GM23338 (cell line): ENCODE measurements around the gene CHKB. TPM values are rescaled to one million over a fixed set of nuclear protein-coding genes. Genes with fewer than 3 reads are reported as not detected.
"Not testable (repeated sequence)": the region's sequence is repeated elsewhere in the genome, so short reads cannot be mapped to it uniquely, and the experiment has no call there.

Experiments used
- ATAC-seq: fragments of 200-7000 bp; cut with Tn5 transposase; 3 replicates; pipeline ENCODE4 v1.9.1; 2020
- DNase-seq: peaks from one replicate; pipeline ENCODE4 v3.0.0-alpha.2; 2015; ENCODE audit warnings: low spot score
- H2AFZ ChIP-seq: fragments of 200-600 bp; sonication (generic); 2 replicates; pipeline ENCODE4 v1.8.0; 2016; ENCODE audit warnings: antibody characterized with exemption, mild to moderate bottlenecking, moderate library complexity
- H3F3A ChIP-seq: fragments of 200-600 bp; sonication (generic); replicated peaks from 2 replicates; pipeline ENCODE4 v1.8.0; 2017; ENCODE audit warnings: antibody characterized with exemption, mixed run types, low read depth
- H3K27ac ChIP-seq: fragments of 200-600 bp; sonication (generic); 2 replicates; pipeline ENCODE4 v1.6.1; 2016; ENCODE audit warnings: low read depth
- H3K27me3 ChIP-seq: fragments of 200-600 bp; sonication (generic); 2 replicates; pipeline ENCODE4 v1.8.0; 2016; ENCODE audit warnings: mild to moderate bottlenecking, mixed run types, moderate library complexity; ENCODE audit not compliant: insufficient read depth
- H3K36me3 ChIP-seq: fragments of 200-600 bp; sonication (generic); 2 replicates; pipeline ENCODE4 v1.8.0; 2016; ENCODE audit warnings: mild to moderate bottlenecking; ENCODE audit not compliant: insufficient read depth
- H3K4me1 ChIP-seq: fragments of 200-600 bp; sonication (generic); 2 replicates; pipeline ENCODE4 v1.8.0; 2016; ENCODE audit warnings: mild to moderate bottlenecking, moderate library complexity; ENCODE audit not compliant: insufficient read depth
- H3K4me2 ChIP-seq: fragments of 200-600 bp; sonication (generic); 2 replicates; pipeline ENCODE4 v1.7.1; 2017; ENCODE audit warnings: mixed run types
- H3K4me3 ChIP-seq: fragments of 200-600 bp; sonication (generic); 2 replicates; pipeline ENCODE4 v1.6.1; 2016; ENCODE audit warnings: mixed run types
- H3K79me2 ChIP-seq: fragments of 200-600 bp; sonication (generic); replicated peaks from 2 replicates; pipeline ENCODE4 v1.8.0; 2017; ENCODE audit warnings: mild to moderate bottlenecking; ENCODE audit not compliant: insufficient read depth
- H3K9me2 ChIP-seq: fragments of 200-600 bp; sonication (generic); 2 replicates; pipeline ENCODE4 v1.8.0; 2017; ENCODE audit not compliant: insufficient read depth
- H4K20me1 ChIP-seq: fragments of 200-600 bp; sonication (generic); replicated peaks from 2 replicates; pipeline ENCODE4 v1.8.0; 2017; ENCODE audit warnings: mild to moderate bottlenecking; ENCODE audit not compliant: insufficient read depth
- H3K27ac Mint-ChIP-seq: 2 replicates; pipeline ENCODE4 v1.8.0; 2020; ENCODE audit warnings: inconsistent platforms, mild to moderate bottlenecking, moderate library complexity, mixed read lengths
- H3K27me3 Mint-ChIP-seq: 3 replicates; pipeline ENCODE4 v1.8.0; 2022; ENCODE audit warnings: low read depth, mild to moderate bottlenecking, moderate library complexity, mixed read lengths, inconsistent platforms; ENCODE audit not compliant: insufficient read depth, poor library complexity
- H3K36me3 Mint-ChIP-seq: 3 replicates; pipeline ENCODE4 v1.8.0; 2021; ENCODE audit warnings: low read depth, mild to moderate bottlenecking, inconsistent platforms, moderate library complexity, mixed read lengths
- H3K4me1 Mint-ChIP-seq: 3 replicates; pipeline ENCODE4 v1.8.0; 2020; ENCODE audit warnings: mild to moderate bottlenecking, inconsistent platforms, mixed read lengths
- H3K4me3 Mint-ChIP-seq: 3 replicates; pipeline ENCODE4 v1.8.0; 2021; ENCODE audit warnings: moderate library complexity, mild to moderate bottlenecking, inconsistent platforms, mixed read lengths
- H3K9me3 Mint-ChIP-seq: 3 replicates; pipeline ENCODE4 v1.8.0; 2020; ENCODE audit warnings: moderate library complexity, mild to moderate bottlenecking, inconsistent platforms, mixed read lengths
- EZH2phosphoT487 ChIP-seq: fragments of 200-600 bp; sonication (generic); IDR thresholded peaks from one replicate; pipeline ENCODE4 v1.8.1; 2018; ENCODE audit warnings: antibody characterized with exemption; ENCODE audit not compliant: unreplicated experiment
- JUNB ChIP-seq: IDR thresholded peaks from one replicate; pipeline ENCODE4 v1.6.1; 2016; ENCODE audit warnings: antibody characterized with exemption; ENCODE audit not compliant: unreplicated experiment
- ZNF114 ChIP-seq: fragments of 250-450 bp; sonication (Bioruptor Pico); IDR thresholded peaks from 2 replicates; pipeline ENCODE4 v1.5.0; 2020; ENCODE audit warnings: mild to moderate bottlenecking, moderate library complexity
- ZNF331 ChIP-seq: fragments of 250-450 bp; sonication (Bioruptor Pico); IDR thresholded peaks from 2 replicates; pipeline ENCODE4 v1.5.0; 2020; ENCODE audit warnings: low read depth, mild to moderate bottlenecking, moderate library complexity
- polyA plus RNA-seq: library from polyadenylated mRNA; unstranded; fragments of >200 nt; fragmentation: Nextera tagmentation; extraction: Ambion mirVana; gene quantifications from 2 replicates; pipeline ENCODE4 v1.2.1, GENCODE V29; 2016
- total RNA-seq: library from RNA; depleted of rRNA; stranded (reverse); fragments of >200 nt; shearing (Covaris generic); gene quantifications from 2 replicates; pipeline ENCODE4 v1.2.3, GENCODE V29; 2014
- TF ChIP-seq, protein P1 (sequence below): fragments of 250-450 bp; sonication (Bioruptor Pico); IDR thresholded peaks from 2 replicates; pipeline ENCODE4 v1.5.0; 2020; ENCODE audit warnings: mild to moderate bottlenecking, moderate library complexity
- TF ChIP-seq, protein P2 (sequence below): IDR thresholded peaks from one replicate; pipeline ENCODE4 v1.6.1; 2018; ENCODE audit warnings: antibody characterized with exemption; ENCODE audit not compliant: unreplicated experiment
- TF ChIP-seq, protein P3 (sequence below), 2 experiments: fragments of 200-600 bp in 1 of 2; sonication (generic) in 1 of 2; conservative IDR thresholded peaks; 2 replicates each; pipeline versions ENCODE4 v1.5.1 to v1.6.1; 2016 to 2017; ENCODE audit warnings: antibody characterized with exemption in 2 of 2, low read depth in 2 of 2, mild to moderate bottlenecking in 2 of 2, moderate library complexity in 1 of 2
- TF ChIP-seq, protein P4 (sequence below): IDR thresholded peaks from 2 replicates; pipeline ENCODE4 v1.6.1; 2016; ENCODE audit warnings: antibody characterized with exemption

The CHKB gene
- total and polyA plus RNA-seq, 2 experiments from 2014 or later, result 51.2 to 61.6 TPM

DNA sequence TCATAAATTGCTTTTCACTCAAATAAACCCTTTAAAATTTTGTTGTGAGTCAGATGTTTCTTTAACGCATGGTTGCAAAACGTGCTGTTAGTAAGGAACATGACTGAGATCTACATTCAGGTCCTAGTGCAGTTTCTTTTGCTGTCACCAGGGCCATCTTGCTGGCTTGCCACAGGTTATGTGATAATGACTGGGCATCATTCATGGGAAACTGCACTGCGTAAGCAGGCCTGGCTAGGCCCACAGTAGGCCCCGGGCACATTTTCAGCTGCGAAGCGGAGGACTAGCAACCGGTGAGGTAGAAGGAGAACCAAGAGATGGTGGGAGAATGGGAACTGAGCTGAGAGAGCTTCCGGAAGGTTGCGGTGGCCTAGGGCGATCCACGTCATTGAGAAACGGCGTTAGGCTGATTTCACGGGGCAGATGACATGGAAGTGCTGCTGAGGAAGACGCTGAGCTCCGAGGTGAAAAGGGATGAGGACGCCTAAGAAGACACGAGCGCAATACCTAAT, 40.2 kb downstream of the CHKB start:
- H4K20me1 ChIP-seq, result no peaks in the 10 kb centered on the region
- Mint-ChIP-seq H3K4me3 (no peak overlapping the region), H3K36me3 (no peaks in the 10 kb centered on the region), H3K4me1 (no peaks in the 10 kb centered on the region), H3K27ac (no peak overlapping the region), H3K27me3 (peaks cover 28% of the 10 kb centered on the region), H3K9me3 (no peaks in the 10 kb centered on the region)
- DNase-seq, result no peak
- H3K36me3 ChIP-seq, result no peaks in the 10 kb centered on the region
- H3K4me2 ChIP-seq, result no peak overlapping the region
- H3K27ac ChIP-seq, result no peak overlapping the region
- H2AFZ ChIP-seq, result no peak overlapping the region
- H3K9me2 ChIP-seq, result no peaks in the 10 kb centered on the region
- TF ChIP-seq, protein P1, sequence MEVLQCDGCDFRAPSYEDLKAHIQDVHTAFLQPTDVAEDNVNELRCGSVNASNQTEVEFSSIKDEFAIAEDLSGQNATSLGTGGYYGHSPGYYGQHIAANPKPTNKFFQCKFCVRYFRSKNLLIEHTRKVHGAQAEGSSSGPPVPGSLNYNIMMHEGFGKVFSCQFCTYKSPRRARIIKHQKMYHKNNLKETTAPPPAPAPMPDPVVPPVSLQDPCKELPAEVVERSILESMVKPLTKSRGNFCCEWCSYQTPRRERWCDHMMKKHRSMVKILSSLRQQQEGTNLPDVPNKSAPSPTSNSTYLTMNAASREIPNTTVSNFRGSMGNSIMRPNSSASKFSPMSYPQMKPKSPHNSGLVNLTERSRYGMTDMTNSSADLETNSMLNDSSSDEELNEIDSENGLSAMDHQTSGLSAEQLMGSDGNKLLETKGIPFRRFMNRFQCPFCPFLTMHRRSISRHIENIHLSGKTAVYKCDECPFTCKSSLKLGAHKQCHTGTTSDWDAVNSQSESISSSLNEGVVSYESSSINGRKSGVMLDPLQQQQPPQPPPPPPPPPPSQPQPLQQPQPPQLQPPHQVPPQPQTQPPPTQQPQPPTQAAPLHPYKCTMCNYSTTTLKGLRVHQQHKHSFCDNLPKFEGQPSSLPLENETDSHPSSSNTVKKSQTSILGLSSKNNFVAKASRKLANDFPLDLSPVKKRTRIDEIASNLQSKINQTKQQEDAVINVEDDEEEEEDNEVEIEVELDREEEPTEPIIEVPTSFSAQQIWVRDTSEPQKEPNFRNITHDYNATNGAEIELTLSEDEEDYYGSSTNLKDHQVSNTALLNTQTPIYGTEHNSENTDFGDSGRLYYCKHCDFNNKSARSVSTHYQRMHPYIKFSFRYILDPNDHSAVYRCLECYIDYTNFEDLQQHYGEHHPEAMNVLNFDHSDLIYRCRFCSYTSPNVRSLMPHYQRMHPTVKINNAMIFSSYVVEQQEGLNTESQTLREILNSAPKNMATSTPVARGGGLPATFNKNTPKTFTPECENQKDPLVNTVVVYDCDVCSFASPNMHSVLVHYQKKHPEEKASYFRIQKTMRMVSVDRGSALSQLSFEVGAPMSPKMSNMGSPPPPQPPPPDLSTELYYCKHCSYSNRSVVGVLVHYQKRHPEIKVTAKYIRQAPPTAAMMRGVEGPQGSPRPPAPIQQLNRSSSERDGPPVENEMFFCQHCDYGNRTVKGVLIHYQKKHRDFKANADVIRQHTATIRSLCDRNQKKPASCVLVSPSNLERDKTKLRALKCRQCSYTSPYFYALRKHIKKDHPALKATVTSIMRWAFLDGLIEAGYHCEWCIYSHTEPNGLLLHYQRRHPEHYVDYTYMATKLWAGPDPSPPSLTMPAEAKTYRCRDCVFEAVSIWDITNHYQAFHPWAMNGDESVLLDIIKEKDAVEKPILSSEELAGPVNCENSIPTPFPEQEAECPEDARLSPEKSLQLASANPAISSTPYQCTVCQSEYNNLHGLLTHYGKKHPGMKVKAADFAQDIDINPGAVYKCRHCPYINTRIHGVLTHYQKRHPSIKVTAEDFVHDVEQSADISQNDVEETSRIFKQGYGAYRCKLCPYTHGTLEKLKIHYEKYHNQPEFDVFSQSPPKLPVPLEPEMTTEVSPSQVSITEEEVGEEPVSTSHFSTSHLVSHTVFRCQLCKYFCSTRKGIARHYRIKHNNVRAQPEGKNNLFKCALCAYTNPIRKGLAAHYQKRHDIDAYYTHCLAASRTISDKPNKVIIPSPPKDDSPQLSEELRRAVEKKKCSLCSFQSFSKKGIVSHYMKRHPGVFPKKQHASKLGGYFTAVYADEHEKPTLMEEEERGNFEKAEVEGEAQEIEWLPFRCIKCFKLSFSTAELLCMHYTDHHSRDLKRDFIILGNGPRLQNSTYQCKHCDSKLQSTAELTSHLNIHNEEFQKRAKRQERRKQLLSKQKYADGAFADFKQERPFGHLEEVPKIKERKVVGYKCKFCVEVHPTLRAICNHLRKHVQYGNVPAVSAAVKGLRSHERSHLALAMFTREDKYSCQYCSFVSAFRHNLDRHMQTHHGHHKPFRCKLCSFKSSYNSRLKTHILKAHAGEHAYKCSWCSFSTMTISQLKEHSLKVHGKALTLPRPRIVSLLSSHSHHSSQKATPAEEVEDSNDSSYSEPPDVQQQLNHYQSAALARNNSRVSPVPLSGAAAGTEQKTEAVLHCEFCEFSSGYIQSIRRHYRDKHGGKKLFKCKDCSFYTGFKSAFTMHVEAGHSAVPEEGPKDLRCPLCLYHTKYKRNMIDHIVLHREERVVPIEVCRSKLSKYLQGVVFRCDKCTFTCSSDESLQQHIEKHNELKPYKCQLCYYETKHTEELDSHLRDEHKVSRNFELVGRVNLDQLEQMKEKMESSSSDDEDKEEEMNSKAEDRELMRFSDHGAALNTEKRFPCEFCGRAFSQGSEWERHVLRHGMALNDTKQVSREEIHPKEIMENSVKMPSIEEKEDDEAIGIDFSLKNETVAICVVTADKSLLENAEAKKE (CRISPR knock-in tag), result no peak
- TF ChIP-seq ZNF331 (CRISPR knock-in tag) (no peak), EZH2phosphoT487 (no peak), ZNF114 (CRISPR knock-in tag) (no peak), JUNB (no peak)
- TF ChIP-seq, protein P2, sequence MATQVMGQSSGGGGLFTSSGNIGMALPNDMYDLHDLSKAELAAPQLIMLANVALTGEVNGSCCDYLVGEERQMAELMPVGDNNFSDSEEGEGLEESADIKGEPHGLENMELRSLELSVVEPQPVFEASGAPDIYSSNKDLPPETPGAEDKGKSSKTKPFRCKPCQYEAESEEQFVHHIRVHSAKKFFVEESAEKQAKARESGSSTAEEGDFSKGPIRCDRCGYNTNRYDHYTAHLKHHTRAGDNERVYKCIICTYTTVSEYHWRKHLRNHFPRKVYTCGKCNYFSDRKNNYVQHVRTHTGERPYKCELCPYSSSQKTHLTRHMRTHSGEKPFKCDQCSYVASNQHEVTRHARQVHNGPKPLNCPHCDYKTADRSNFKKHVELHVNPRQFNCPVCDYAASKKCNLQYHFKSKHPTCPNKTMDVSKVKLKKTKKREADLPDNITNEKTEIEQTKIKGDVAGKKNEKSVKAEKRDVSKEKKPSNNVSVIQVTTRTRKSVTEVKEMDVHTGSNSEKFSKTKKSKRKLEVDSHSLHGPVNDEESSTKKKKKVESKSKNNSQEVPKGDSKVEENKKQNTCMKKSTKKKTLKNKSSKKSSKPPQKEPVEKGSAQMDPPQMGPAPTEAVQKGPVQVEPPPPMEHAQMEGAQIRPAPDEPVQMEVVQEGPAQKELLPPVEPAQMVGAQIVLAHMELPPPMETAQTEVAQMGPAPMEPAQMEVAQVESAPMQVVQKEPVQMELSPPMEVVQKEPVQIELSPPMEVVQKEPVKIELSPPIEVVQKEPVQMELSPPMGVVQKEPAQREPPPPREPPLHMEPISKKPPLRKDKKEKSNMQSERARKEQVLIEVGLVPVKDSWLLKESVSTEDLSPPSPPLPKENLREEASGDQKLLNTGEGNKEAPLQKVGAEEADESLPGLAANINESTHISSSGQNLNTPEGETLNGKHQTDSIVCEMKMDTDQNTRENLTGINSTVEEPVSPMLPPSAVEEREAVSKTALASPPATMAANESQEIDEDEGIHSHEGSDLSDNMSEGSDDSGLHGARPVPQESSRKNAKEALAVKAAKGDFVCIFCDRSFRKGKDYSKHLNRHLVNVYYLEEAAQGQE, result no peak
- TF ChIP-seq, protein P3, sequence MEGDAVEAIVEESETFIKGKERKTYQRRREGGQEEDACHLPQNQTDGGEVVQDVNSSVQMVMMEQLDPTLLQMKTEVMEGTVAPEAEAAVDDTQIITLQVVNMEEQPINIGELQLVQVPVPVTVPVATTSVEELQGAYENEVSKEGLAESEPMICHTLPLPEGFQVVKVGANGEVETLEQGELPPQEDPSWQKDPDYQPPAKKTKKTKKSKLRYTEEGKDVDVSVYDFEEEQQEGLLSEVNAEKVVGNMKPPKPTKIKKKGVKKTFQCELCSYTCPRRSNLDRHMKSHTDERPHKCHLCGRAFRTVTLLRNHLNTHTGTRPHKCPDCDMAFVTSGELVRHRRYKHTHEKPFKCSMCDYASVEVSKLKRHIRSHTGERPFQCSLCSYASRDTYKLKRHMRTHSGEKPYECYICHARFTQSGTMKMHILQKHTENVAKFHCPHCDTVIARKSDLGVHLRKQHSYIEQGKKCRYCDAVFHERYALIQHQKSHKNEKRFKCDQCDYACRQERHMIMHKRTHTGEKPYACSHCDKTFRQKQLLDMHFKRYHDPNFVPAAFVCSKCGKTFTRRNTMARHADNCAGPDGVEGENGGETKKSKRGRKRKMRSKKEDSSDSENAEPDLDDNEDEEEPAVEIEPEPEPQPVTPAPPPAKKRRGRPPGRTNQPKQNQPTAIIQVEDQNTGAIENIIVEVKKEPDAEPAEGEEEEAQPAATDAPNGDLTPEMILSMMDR (conservative IDR thresholded peaks at IDR 0.05; ENCODE audit: low read depth in 2 of 2), result no peak
- TF ChIP-seq, protein P4, sequence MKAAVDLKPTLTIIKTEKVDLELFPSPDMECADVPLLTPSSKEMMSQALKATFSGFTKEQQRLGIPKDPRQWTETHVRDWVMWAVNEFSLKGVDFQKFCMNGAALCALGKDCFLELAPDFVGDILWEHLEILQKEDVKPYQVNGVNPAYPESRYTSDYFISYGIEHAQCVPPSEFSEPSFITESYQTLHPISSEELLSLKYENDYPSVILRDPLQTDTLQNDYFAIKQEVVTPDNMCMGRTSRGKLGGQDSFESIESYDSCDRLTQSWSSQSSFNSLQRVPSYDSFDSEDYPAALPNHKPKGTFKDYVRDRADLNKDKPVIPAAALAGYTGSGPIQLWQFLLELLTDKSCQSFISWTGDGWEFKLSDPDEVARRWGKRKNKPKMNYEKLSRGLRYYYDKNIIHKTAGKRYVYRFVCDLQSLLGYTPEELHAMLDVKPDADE, result no peak
- ATAC-seq, result no peak
- no peak overlapping the region for H3K4me3 ChIP-seq
- peaks cover 7% of the 10 kb centered on the region; the same call in 1 of the 2 replicates for H3F3A ChIP-seq
- H3K79me2 ChIP-seq, result no peaks in the 10 kb centered on the region
- H3K27me3 ChIP-seq, result peaks cover 25% of the 10 kb centered on the region
- H3K4me1 ChIP-seq, result no peaks in the 10 kb centered on the region; the same call in 1 of the 2 replicates

DNA sequence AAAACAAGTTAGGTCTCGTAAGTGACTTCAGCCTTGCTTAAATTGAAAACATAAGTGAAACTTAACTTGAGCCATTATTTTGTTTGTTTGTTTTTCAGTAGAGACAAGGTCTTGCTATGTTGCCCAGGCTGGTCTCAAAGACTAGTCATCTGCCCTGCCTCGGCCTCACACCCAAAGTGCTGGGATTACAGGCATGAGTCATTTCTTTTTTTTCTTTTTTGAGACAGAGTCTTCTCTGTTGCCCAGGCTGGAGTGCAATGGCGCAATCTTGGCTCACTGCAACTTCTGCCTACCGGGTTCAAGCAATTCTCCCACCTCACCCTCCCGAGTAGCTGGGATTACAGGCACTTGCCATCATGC, 41.0 kb downstream of the CHKB start:
- not testable (repeated sequence) for H3K27ac Mint-ChIP-seq, H3K9me2 ChIP-seq, H3K4me3 ChIP-seq, ATAC-seq, H3K27ac ChIP-seq, H3K9me3 Mint-ChIP-seq, H4K20me1 ChIP-seq, H3K36me3 Mint-ChIP-seq, H3F3A ChIP-seq, H2AFZ ChIP-seq, H3K4me2 ChIP-seq, H3K79me2 ChIP-seq, DNase-seq, H3K4me1 ChIP-seq, H3K4me3 Mint-ChIP-seq, H3K36me3 ChIP-seq, H3K4me1 Mint-ChIP-seq
- peaks cover 21% of the 10 kb centered on the region for H3K27me3 ChIP-seq
- H3K27me3 Mint-ChIP-seq, result peaks cover 30% of the 10 kb centered on the region
